Rectal smooth muscle tissue (tissue), 1 donor: ENCODE data around the gene ASPA.

Experiments
- H3K27ac ChIP-seq: one replicate; pipeline ENCODE4 v1.7.0; 2013; ENCODE audit warnings: low read depth, low read length, inconsistent platforms
- H3K27me3 ChIP-seq: one replicate; pipeline ENCODE4 v1.7.0; 2013; ENCODE audit warnings: low read length; ENCODE audit not compliant: control insufficient read depth, insufficient read depth
- H3K36me3 ChIP-seq: one replicate; pipeline ENCODE4 v1.7.0; 2013; ENCODE audit warnings: low read length; ENCODE audit not compliant: control insufficient read depth, insufficient read depth
- H3K4me1 ChIP-seq: one replicate; pipeline ENCODE4 v1.7.0; 2013; ENCODE audit warnings: low read length; ENCODE audit not compliant: control insufficient read depth, insufficient read depth
- H3K4me3 ChIP-seq: one replicate; pipeline ENCODE4 v1.7.0; 2013; ENCODE audit warnings: low read length
- H3K9ac ChIP-seq: one replicate; pipeline ENCODE4 v1.7.0; 2013; ENCODE audit warnings: low read length

Gene ASPA

GRCh38 chr17:3479988-3480387 is 4.2 kb downstream of the ASPA start:
- H3K27me3 ChIP-seq, result no peaks in the 10 kb centered on the region
- no peak overlapping the region for H3K4me3 ChIP-seq
- no peaks in the 10 kb centered on the region for H3K36me3 ChIP-seq
- no peaks in the 10 kb centered on the region for H3K4me1 ChIP-seq
- H3K27ac ChIP-seq, result no peak overlapping the region
- H3K9ac ChIP-seq, result no peak overlapping the region

- H3K36me3 ChIP-seq, result no peaks in the 10 kb centered on the region
- H3K4me1 ChIP-seq, result no peaks in the 10 kb centered on the region
- H3K27me3 ChIP-seq, result no peaks in the 10 kb centered on the region
- no peak overlapping the region for H3K9ac ChIP-seq
- no peak overlapping the region for H3K27ac ChIP-seq
- H3K4me3 ChIP-seq, result no peak overlapping the region
Observed at GRCh38 chr17:3482852-3483251, 7.1 kb downstream of the ASPA start.

GRCh38 chr17:3485481-3486068 is 9.8 kb downstream of the ASPA start:
- H3K27ac ChIP-seq, result no peak overlapping the region
- no peak overlapping the region for H3K9ac ChIP-seq

GRCh38 chr17:3497101-3497500 is 21.3 kb downstream of the ASPA start:
- no peaks in the 10 kb centered on the region for H3K4me1 ChIP-seq
- no peak overlapping the region for H3K27ac ChIP-seq
- no peaks in the 10 kb centered on the region for H3K36me3 ChIP-seq
- H3K27me3 ChIP-seq, result no peaks in the 10 kb centered on the region
- H3K9ac ChIP-seq, result no peak overlapping the region
- H3K4me3 ChIP-seq, result no peak overlapping the region

More at GRCh38 chr17:3485481-3486068, 9.8 kb downstream of the ASPA start:
- Histone ChIP-seq H3K27me3 (no peaks in the 10 kb centered on the region), H3K4me1 (no peaks in the 10 kb centered on the region), H3K4me3 (no peak overlapping the region), H3K36me3 (no peaks in the 10 kb centered on the region)

GRCh38 chr17:3501344-3501743 is 25.5 kb downstream of the ASPA start:
- no peaks in the 10 kb centered on the region for H3K36me3 ChIP-seq
- no peak overlapping the region for H3K9ac ChIP-seq
- H3K27ac ChIP-seq, result no peak overlapping the region
- H3K27me3 ChIP-seq, result no peaks in the 10 kb centered on the region
- no peak overlapping the region for H3K4me3 ChIP-seq
- no peaks in the 10 kb centered on the region for H3K4me1 ChIP-seq

GRCh38 chr17:3502466-3502865 is 26.7 kb downstream of the ASPA start:
- Histone ChIP-seq H3K4me1 (no peaks in the 10 kb centered on the region), H3K9ac (no peak overlapping the region), H3K4me3 (no peak overlapping the region), H3K36me3 (no peaks in the 10 kb centered on the region), H3K27ac (no peak overlapping the region), H3K27me3 (no peaks in the 10 kb centered on the region)

GRCh38 chr17:3503285-3503684 is 27.5 kb downstream of the ASPA start:
- H3K9ac ChIP-seq, result no peak overlapping the region
- no peaks in the 10 kb centered on the region for H3K27me3 ChIP-seq
- H3K4me1 ChIP-seq, result no peaks in the 10 kb centered on the region
- H3K4me3 ChIP-seq, result no peak overlapping the region
- no peak overlapping the region for H3K27ac ChIP-seq
- no peaks in the 10 kb centered on the region for H3K36me3 ChIP-seq

- Histone ChIP-seq H3K36me3 (no peaks in the 10 kb centered on the region), H3K27ac (no peak overlapping the region), H3K27me3 (no peaks in the 10 kb centered on the region), H3K4me1 (no peaks in the 10 kb centered on the region), H3K9ac (no peak overlapping the region), H3K4me3 (no peak overlapping the region)
Observed at GRCh38 chr17:3505008-3505407, 29.2 kb downstream of the ASPA start.

- Histone ChIP-seq H3K27ac (no peak overlapping the region), H3K27me3 (no peaks in the 10 kb centered on the region), H3K4me3 (no peak overlapping the region)
Observed at GRCh38 chr17:3506054-3506453, 30.3 kb downstream of the ASPA start.

GRCh38 chr17:3507071-3507470 is 31.3 kb downstream of the ASPA start:
- Histone ChIP-seq H3K27me3 (no peaks in the 10 kb centered on the region), H3K36me3 (no peaks in the 10 kb centered on the region), H3K4me3 (no peak overlapping the region), H3K27ac (no peak overlapping the region), H3K4me1 (no peaks in the 10 kb centered on the region), H3K9ac (no peak overlapping the region)

More at GRCh38 chr17:3506054-3506453, 30.3 kb downstream of the ASPA start:
- Histone ChIP-seq H3K4me1 (no peaks in the 10 kb centered on the region), H3K36me3 (no peaks in the 10 kb centered on the region), H3K9ac (no peak overlapping the region)

- Histone ChIP-seq H3K27ac (no peak overlapping the region), H3K27me3 (no peaks in the 10 kb centered on the region), H3K36me3 (no peaks in the 10 kb centered on the region), H3K4me3 (no peak overlapping the region), H3K4me1 (no peaks in the 10 kb centered on the region), H3K9ac (no peak overlapping the region)
Observed at GRCh38 chr17:3507869-3508268, 32.1 kb downstream of the ASPA start.

- H3K36me3 ChIP-seq, result no peaks in the 10 kb centered on the region
- no peak overlapping the region for H3K4me3 ChIP-seq
- no peak overlapping the region for H3K9ac ChIP-seq
- H3K4me1 ChIP-seq, result peaks cover 7% of the 10 kb centered on the region
- H3K27ac ChIP-seq, result no peak overlapping the region
- no peaks in the 10 kb centered on the region for H3K27me3 ChIP-seq
Observed at GRCh38 chr17:3510090-3510489, 34.3 kb downstream of the ASPA start.

GRCh38 chr17:3511852-3512504 is 36.2 kb downstream of the ASPA start:
- H3K27me3 ChIP-seq, result no peaks in the 10 kb centered on the region
- H3K36me3 ChIP-seq, result no peaks in the 10 kb centered on the region
- H3K4me1 ChIP-seq, result peaks cover 7% of the 10 kb centered on the region
- H3K27ac ChIP-seq, result peak overlapping the region; percentile 55
- no peak overlapping the region for H3K9ac ChIP-seq
- no peak overlapping the region for H3K4me3 ChIP-seq
